ENCODE data around the gene TPRA1.

The TPRA1 gene

GRCh38 chr3:127590593-127591465, at the start of gene TPRA1:
TSS of gene TPRA1 (minus strand) at chr3:127590733. CDS start at chr3:127580146, 10,587 bp downstream.
- H3K4me1 Mint-ChIP-seq = peaks cover 34% of the 10 kb centered on the region
- H3K36me3 Mint-ChIP-seq = peaks cover 7% of the 10 kb centered on the region

DNA sequence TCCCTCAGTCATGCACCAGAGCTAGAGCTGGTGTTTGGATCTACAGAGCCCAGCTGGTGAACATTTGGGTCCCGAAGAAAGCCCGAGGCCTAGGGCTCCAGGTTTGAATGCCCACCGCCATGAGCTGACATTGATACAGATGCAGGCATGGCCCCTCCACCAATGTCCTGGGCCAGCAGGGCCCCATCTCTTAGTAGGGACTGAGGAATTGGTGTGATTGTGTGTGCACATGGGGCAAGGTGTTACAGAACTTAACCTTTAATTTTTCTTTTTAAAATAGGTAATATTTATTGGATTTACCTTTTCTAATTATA, 49.5 kb upstream of the TPRA1 start:
- Mint-ChIP-seq H3K9me3 (no peaks in the 10 kb centered on the region), H3K4me3 (no peak overlapping the region), H3K36me3 (no peaks in the 10 kb centered on the region), H3K4me1 (peaks cover 13% of the 10 kb centered on the region), H3K27ac (no peak overlapping the region)
- DNase-seq (ENCODE audit: low spot score in 2 of 2) = no peak
- no peak for ATAC-seq

More at GRCh38 chr3:127590593-127591465, at the start of gene TPRA1:
- DNase-seq (ENCODE audit: low spot score in 2 of 2) (peak; percentile 72 to 92), ATAC-seq (peak; percentile 87)
- peak within 1 kb of the TSS; percentile 80 for H3K4me3 Mint-ChIP-seq
- H3K27ac Mint-ChIP-seq = peak within 1 kb of the TSS; percentile 92
- no peaks in the 10 kb centered on the region for H3K9me3 Mint-ChIP-seq

DNA sequence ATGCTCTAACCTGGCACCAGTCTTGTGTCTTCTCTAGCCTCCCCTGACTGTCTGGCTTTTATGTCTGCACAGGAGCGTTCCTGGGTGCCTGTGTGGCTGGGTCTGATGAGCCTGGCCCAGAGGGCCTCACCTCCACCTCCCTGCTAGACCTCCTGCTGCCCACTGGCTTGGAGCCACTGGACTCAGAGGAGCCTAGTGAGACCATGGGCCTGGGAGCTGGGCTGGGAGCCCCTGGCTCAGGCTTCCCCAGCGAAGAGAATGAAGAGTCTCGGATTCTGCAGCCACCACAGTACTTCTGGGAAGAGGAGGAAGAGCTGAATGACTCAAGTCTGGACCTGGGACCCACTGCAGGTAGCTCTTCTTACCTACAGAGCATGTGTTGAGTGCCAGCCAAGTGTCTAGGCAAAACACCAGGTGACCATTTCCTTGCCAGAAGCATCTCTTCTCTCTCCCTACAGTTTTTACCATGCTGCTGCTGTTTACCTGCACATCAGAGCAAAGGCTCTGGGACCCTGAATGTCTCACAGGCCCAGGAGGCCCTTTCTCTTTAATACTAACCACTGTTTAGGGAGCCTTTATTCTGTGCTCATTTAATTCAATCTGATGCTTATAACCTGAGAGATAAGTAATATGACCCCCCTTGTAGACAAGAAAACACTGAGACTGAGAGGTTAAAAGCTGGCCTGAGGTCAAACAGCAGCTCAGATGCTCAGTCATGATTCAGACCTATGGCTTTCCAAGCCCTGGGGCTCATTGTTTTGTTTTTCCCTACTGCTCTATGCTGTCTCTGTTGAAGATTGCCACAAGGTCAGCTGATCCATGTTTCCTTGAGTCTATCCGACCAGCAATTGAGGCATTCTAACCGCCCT, 48.9 kb upstream of the TPRA1 start:
- Mint-ChIP-seq H3K4me3 (no peak overlapping the region), H3K9me3 (no peaks in the 10 kb centered on the region), H3K27ac (peak overlapping the region; percentile 29), H3K36me3 (no peaks in the 10 kb centered on the region), H3K4me1 (peaks cover 13% of the 10 kb centered on the region)
- ATAC-seq (no peak), DNase-seq (ENCODE audit: low spot score in 2 of 2) (no peak)

DNA sequence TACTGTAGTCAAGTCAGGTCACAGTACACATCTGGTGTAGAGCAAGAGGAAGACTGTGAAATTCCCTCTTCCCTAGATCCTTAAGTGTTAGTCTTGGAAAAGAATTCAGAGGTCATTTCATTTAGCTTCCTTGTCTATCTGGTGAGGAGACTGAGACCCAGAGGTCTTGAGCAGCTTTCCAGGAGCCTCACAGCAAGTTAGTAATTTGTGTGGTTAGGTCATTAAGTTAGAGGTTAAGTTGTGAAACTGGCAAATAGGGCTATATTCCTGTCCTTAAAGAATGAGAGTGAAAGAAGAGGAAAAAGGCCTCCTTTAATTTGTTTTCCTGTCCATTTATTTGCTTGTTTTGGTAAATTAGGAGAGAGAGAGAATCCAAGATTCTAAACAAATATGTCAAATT, 47.4 kb upstream of the TPRA1 start:
- H3K4me1 Mint-ChIP-seq = peaks cover 13% of the 10 kb centered on the region
- ATAC-seq = no peak
- H3K4me3 Mint-ChIP-seq = no peak overlapping the region
- peak overlapping the region; percentile 50 for H3K27ac Mint-ChIP-seq
- no peaks in the 10 kb centered on the region for H3K36me3 Mint-ChIP-seq
- DNase-seq (ENCODE audit: low spot score in 2 of 2) = no peak
- no peaks in the 10 kb centered on the region for H3K9me3 Mint-ChIP-seq

DNA sequence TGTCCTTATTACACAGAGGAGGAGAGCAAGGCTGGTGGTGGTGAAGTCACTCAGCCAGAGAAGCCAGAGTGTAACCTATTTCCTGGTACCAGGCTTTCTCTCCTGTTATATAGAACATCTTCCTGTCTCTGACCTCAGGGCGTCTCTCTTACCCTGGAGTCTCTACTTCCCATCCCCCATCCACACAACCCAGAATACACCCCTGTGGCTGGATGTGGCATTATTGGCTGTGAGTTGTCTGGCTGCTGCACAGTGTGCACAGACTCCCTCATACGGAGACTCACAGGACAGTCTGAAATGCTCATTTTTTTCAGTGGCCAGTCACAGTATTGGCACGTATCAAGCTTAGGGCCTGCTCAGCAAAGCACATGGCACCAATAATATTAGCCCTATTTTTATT, 47.0 kb upstream of the TPRA1 start:
- peak overlapping the region; percentile 50 for H3K27ac Mint-ChIP-seq
- peak; percentile 95 for ATAC-seq
- H3K36me3 Mint-ChIP-seq = no peaks in the 10 kb centered on the region
- H3K9me3 Mint-ChIP-seq = no peaks in the 10 kb centered on the region
- no peak overlapping the region for H3K4me3 Mint-ChIP-seq
- H3K4me1 Mint-ChIP-seq = peaks cover 13% of the 10 kb centered on the region
- peak in 1 of 2 donors; percentile 62 for DNase-seq (ENCODE audit: low spot score in 2 of 2)

- ATAC-seq (no peak), DNase-seq (ENCODE audit: low spot score in 2 of 2) (no peak)
- H3K36me3 Mint-ChIP-seq = peaks cover 6% of the 10 kb centered on the region
- H3K4me1 Mint-ChIP-seq = peaks cover 28% of the 10 kb centered on the region
- H3K4me3 Mint-ChIP-seq = no peak overlapping the region
- no peak overlapping the region for H3K27ac Mint-ChIP-seq
- H3K9me3 Mint-ChIP-seq = no peaks in the 10 kb centered on the region
These were observed 44.1 kb upstream of the TPRA1 start for GRCh38 chr3:127634653-127635052.

DNA sequence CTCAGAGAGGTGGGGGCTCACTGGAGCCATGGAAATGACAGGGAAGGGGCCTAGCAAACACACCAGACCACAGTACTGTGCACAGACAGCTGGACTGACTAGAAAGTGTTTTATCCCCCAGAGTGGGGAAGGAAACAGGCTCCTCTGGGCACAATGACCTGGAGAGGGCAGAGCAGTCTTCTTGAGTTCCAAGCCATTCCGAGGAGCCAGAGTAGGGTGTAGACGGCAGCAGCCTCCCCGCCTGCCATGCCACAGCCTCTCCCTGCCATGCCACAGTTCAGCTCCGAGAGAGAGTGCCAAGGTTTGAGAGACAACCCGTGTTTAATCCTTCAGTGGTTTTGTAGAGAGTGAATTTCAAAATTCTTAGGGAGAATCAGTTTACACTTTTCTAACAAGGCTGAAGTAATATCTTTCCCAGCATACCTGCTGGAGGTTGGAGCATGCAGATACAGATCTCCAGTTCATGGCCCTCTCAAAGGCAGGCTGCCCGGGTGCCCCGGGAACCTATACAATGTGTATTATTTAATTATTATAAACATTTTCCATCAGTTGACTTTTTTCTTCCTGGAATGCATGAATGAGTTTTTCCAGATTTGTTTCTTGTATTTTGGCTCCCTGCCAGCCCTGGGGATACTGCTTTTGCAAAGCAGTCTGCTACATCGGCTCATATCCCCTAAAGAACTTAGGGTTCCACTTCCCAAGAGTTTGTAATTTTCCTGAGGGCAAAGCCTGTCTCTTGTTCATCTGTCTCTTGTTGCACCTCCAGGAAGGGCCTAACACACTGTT, 41.7 kb upstream of the TPRA1 start:
- Mint-ChIP-seq H3K36me3 (peaks cover 8% of the 10 kb centered on the region), H3K4me1 (peaks cover 36% of the 10 kb centered on the region), H3K9me3 (no peaks in the 10 kb centered on the region), H3K27ac (no peak overlapping the region), H3K4me3 (no peak overlapping the region)
- no peak for DNase-seq (ENCODE audit: low spot score in 2 of 2)
- no peak for ATAC-seq

DNA sequence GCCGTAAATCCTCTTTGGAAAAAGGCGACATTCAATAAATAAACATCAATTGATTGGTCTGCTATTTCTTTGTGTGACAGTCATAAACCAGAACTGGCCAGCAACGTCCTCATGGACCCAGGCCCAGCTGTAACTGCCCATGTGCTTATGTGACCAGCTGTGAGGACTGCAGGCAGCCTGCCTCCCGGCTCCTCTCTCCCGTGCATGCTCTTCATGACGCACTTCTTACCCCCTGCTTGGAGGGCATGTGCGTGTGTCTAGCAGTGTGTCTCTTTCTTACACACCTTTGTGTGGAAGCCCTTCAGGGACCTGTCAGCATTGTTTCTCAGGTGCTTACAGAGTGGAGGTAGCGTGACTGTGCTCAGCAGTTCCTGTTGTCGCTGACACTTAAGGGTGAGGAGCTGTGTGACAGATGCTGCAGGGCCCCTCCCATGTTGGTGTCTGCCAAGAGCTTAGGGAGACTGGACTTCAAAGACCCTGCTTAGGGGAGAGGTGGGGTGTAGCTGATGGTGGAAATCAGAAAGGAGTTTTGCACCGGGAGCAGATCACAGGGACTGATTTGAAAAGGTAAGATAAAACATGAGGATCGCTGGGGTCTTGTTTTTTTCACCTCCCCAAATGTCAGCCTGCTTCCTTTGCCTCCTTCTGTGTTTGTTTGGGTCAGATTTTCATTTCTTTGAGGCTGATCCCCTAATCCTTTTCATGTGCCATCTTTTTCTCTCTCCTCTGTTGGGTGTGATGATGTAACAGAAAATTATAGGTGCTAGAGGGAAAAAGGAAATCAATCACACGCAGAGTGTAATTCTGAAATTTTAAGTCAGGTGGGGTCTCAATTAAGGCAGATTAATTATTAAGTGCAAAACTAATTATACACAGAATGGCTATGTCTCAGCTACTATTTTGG, 40.5 kb upstream of the TPRA1 start:
- Mint-ChIP-seq H3K9me3 (no peaks in the 10 kb centered on the region), H3K4me3 (peak overlapping the region; percentile 84), H3K4me1 (peaks cover 44% of the 10 kb centered on the region), H3K36me3 (peaks cover 8% of the 10 kb centered on the region), H3K27ac (no peak overlapping the region)
- ATAC-seq = no peak
- no peak for DNase-seq (ENCODE audit: low spot score in 2 of 2)

GRCh38 chr3:127629467-127630403, 39.2 kb upstream of the TPRA1 start:
- Mint-ChIP-seq H3K36me3 (peaks cover 8% of the 10 kb centered on the region), H3K4me1 (peaks cover 49% of the 10 kb centered on the region), H3K27ac (peak overlapping the region; percentile 75), H3K9me3 (no peaks in the 10 kb centered on the region), H3K4me3 (peak overlapping the region; percentile 84)
- ATAC-seq = peak; percentile 64
- peak; percentile 8 to 56 for DNase-seq (ENCODE audit: low spot score in 2 of 2)

GRCh38 chr3:127628788-127629466, 38.4 kb upstream of the TPRA1 start, which contains the start of gene PODXL2:
TSS of gene PODXL2 (plus strand) at chr3:127629185. CDS start at chr3:127629220, 35 bp downstream.
- ATAC-seq (peak; percentile 60), DNase-seq (ENCODE audit: low spot score in 2 of 2) (no peak)

GRCh38 chr3:127628426-127628787, 37.9 kb upstream of the TPRA1 start:
- Mint-ChIP-seq H3K27ac (no peak overlapping the region), H3K4me3 (peak overlapping the region; percentile 84), H3K9me3 (no peaks in the 10 kb centered on the region), H3K4me1 (peaks cover 49% of the 10 kb centered on the region), H3K36me3 (peaks cover 9% of the 10 kb centered on the region)
- ATAC-seq (no peak), DNase-seq (ENCODE audit: low spot score in 2 of 2) (no peak)

More at GRCh38 chr3:127628788-127629466, 38.4 kb upstream of the TPRA1 start, which contains the start of gene PODXL2:
- Mint-ChIP-seq H3K9me3 (no peaks in the 10 kb centered on the region), H3K36me3 (peaks cover 8% of the 10 kb centered on the region), H3K27ac (peak within 1 kb of the TSS; percentile 75), H3K4me3 (peak within 1 kb of the TSS; percentile 84), H3K4me1 (peaks cover 49% of the 10 kb centered on the region)

DNA sequence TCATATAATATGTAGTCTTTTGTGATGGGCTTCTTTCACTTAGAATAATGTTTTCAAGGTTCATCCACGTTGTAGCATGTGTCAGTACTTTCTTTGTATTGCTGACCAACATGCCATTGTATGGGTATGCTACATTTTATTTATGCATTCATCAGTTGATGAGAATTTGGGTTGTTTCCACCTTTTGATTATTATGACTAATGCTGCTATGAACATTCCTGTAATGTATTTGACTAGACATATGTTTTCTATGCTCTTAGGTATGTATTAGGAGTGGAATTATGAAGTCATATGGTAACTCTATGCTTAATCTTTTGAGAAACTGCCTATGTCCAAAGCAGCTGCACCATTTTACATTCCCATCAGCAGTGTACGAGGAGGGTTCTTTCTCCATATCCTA, 35.3 kb upstream of the TPRA1 start:
- no peak overlapping the region for H3K27ac Mint-ChIP-seq

DNA sequence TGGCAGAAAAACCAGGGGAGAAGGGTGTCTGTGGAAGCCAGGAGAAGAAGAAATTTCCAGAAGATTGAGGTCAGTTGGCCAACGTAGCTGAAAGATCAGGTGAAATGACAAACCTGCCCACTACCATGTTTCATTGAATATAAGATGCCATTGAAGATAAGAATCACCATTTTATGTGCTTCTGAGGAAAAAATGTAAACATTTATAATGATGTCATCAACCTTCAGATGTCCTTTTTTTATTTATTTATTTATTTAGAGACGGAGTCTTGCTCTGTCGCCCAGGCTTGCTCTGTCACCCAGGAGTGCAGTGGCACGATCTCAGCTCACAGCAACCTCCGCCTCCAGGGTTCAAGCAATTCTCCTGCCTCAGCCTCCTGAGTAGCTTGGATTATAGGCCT, 33.5 kb upstream of the TPRA1 start:
- peaks cover 44% of the 10 kb centered on the region for H3K36me3 Mint-ChIP-seq
- DNase-seq (ENCODE audit: low spot score in 2 of 2) = no peak
- no peak overlapping the region for H3K27ac Mint-ChIP-seq
- peaks cover 31% of the 10 kb centered on the region for H3K4me1 Mint-ChIP-seq
- no peak overlapping the region for H3K4me3 Mint-ChIP-seq
- no peaks in the 10 kb centered on the region for H3K9me3 Mint-ChIP-seq
- ATAC-seq = no peak

More for the DNA sequence above, 35.3 kb upstream of the TPRA1 start:
- Mint-ChIP-seq H3K36me3 (peaks cover 34% of the 10 kb centered on the region), H3K4me1 (peaks cover 46% of the 10 kb centered on the region), H3K9me3 (no peaks in the 10 kb centered on the region), H3K4me3 (no peak overlapping the region)
- no peak for DNase-seq (ENCODE audit: low spot score in 2 of 2)
- no peak for ATAC-seq
